Measurements from ENCODE around the gene STMN3. TPM values are rescaled to one million over a fixed set of nuclear protein-coding genes. Genes with fewer than 3 reads are reported as not detected.
A peak's percentile ranks its signal among the peaks of the same experiment; 100 is the strongest.

STMN3 gene
- total and polyA plus RNA-seq, 5 donors from 2014 or later = 11.7 to 64.6 (median 13.2) TPM

- no peak for ATAC-seq (ENCODE audit: low read depth in 2 of 2)
- Histone ChIP-seq H3K27ac (ENCODE audit: insufficient read depth, low read length, poor library complexity, severe bottlenecking) (no peak overlapping the region), H3K9me3 (ENCODE audit: control insufficient read depth in 2 of 2, low read length in 2 of 2) (no peaks in the 10 kb centered on the region), H3K36me3 (ENCODE audit: control insufficient read depth, insufficient read depth, low read length) (peaks cover 33% of the 10 kb centered on the region), H3K4me3 (ENCODE audit: low read depth, low read length) (no peak overlapping the region), H3K27me3 (ENCODE audit: control insufficient read depth, insufficient read depth, low read length) (no peaks in the 10 kb centered on the region), H3K4me1 (ENCODE audit: control insufficient read depth, insufficient read depth, low read length, poor library complexity, severe bottlenecking) (no peaks in the 10 kb centered on the region)
- Mint-ChIP-seq H3K27ac (no peak overlapping the region), H3K9me3 (peaks cover 0 to 2% (median 0%) of the 10 kb centered on the region in 7 donors), H3K4me3 (no peak overlapping the region), H3K27me3 (no peaks in the 10 kb centered on the region), H3K4me1 (peaks cover 0 to 19% (median 4%) of the 10 kb centered on the region in 4 donors), H3K36me3 (peaks cover 17% of the 10 kb centered on the region)
- DNase-seq = no peak
Measured at GRCh38 chr20:63591786-63592355, 61.4 kb downstream of the STMN3 start.

GRCh38 chr20:63591147-63591533, 62.1 kb downstream of the STMN3 start:
- Histone ChIP-seq H3K4me1 (ENCODE audit: control insufficient read depth, insufficient read depth, low read length, poor library complexity, severe bottlenecking) (no peaks in the 10 kb centered on the region), H3K27ac (ENCODE audit: insufficient read depth, low read length, poor library complexity, severe bottlenecking) (no peak overlapping the region), H3K4me3 (ENCODE audit: low read depth, low read length) (no peak overlapping the region), H3K9me3 (ENCODE audit: control insufficient read depth in 2 of 2, low read length in 2 of 2) (no peaks in the 10 kb centered on the region), H3K27me3 (ENCODE audit: control insufficient read depth, insufficient read depth, low read length) (no peaks in the 10 kb centered on the region), H3K36me3 (ENCODE audit: control insufficient read depth, insufficient read depth, low read length) (peaks cover 33% of the 10 kb centered on the region)
- Mint-ChIP-seq H3K27me3 (no peaks in the 10 kb centered on the region), H3K4me3 (no peak overlapping the region), H3K9me3 (peaks cover 0 to 2% (median 0%) of the 10 kb centered on the region in 7 donors), H3K36me3 (peaks cover 17% of the 10 kb centered on the region), H3K27ac (peak overlapping the region in 2 of 3 donors; percentile 51 to 63), H3K4me1 (peaks cover 0 to 19% (median 4%) of the 10 kb centered on the region in 4 donors)
- DNase-seq (no peak), ATAC-seq (ENCODE audit: low read depth in 2 of 2) (no peak)

GRCh38 chr20:63590218-63591146, 62.7 kb downstream of the STMN3 start:
- H3K4me1 ChIP-seq (ENCODE audit: control insufficient read depth, insufficient read depth, low read length, poor library complexity, severe bottlenecking) = no peaks in the 10 kb centered on the region
- H3K27ac ChIP-seq (ENCODE audit: insufficient read depth, low read length, poor library complexity, severe bottlenecking) = no peak overlapping the region
- DNase-seq (no peak), ATAC-seq (ENCODE audit: low read depth in 2 of 2) (no peak)
- Mint-ChIP-seq H3K9me3 (peaks cover 0 to 2% (median 0%) of the 10 kb centered on the region in 7 donors), H3K27ac (peak overlapping the region in 2 of 3 donors; percentile 51 to 63), H3K36me3 (peaks cover 17% of the 10 kb centered on the region), H3K4me1 (peaks cover 0 to 19% (median 4%) of the 10 kb centered on the region in 4 donors), H3K27me3 (no peaks in the 10 kb centered on the region), H3K4me3 (no peak overlapping the region)
- H3K4me3 ChIP-seq (ENCODE audit: low read depth, low read length) = no peak overlapping the region
- no peaks in the 10 kb centered on the region for H3K27me3 ChIP-seq (ENCODE audit: control insufficient read depth, insufficient read depth, low read length)
- no peaks in the 10 kb centered on the region for H3K9me3 ChIP-seq (ENCODE audit: control insufficient read depth in 2 of 2, low read length in 2 of 2)
- peaks cover 33% of the 10 kb centered on the region for H3K36me3 ChIP-seq (ENCODE audit: control insufficient read depth, insufficient read depth, low read length)

Other genes with a start within 250 kb of the STMN3 start
- 0.89 TPM for gene KCNQ2, start 180.8 kb downstream of the STMN3 start, total RNA-seq
- gene KCNQ2, start 180.8 kb downstream of the STMN3 start, polyA plus RNA-seq = 1 to 10 TPM in 1 of 4 donors, under 1 TPM in 1, not detected in 2; 0.77 to 1.1 TPM
- gene EEF1A2, start 154.3 kb downstream of the STMN3 start, total RNA-seq = 2.1 TPM
- gene EEF1A2, start 154.3 kb downstream of the STMN3 start, polyA plus RNA-seq = under 1 TPM in 3 of 4 donors, not detected in 1; 0.10 to 0.56 (median 0.11) TPM
- 155 TPM for gene PPDPF, start 132.7 kb downstream of the STMN3 start, total RNA-seq
- 100 to 1,000 TPM in 1 of 4 donors, 10 to 100 TPM in 3; 75.8 to 110 (median 85.2) TPM for gene PPDPF, start 132.7 kb downstream of the STMN3 start, polyA plus RNA-seq
- gene PTK6, start 116.0 kb downstream of the STMN3 start, total RNA-seq = 0.20 TPM
- under 1 TPM in 3 of 4 donors, not detected in 1; 0.15 to 0.21 (median 0.19) TPM for gene PTK6, start 116.0 kb downstream of the STMN3 start, polyA plus RNA-seq
- not detected for gene SRMS, start 105.7 kb downstream of the STMN3 start, total RNA-seq
- not detected for gene SRMS, start 105.7 kb downstream of the STMN3 start, polyA plus RNA-seq
- gene FNDC11, start 99.3 kb downstream of the STMN3 start, total RNA-seq = 1.5 TPM
- gene FNDC11, start 99.3 kb downstream of the STMN3 start, polyA plus RNA-seq = under 1 TPM; 0.07 to 0.94 (median 0.18) TPM
- gene HELZ2, start 79.2 kb downstream of the STMN3 start, total RNA-seq = 124 TPM
- 1 to 10 TPM; 5.8 to 8.9 (median 7.1) TPM for gene HELZ2, start 79.2 kb downstream of the STMN3 start, polyA plus RNA-seq
- 21.9 TPM for gene GMEB2, start 26.3 kb downstream of the STMN3 start, total RNA-seq
- 10 to 100 TPM in 2 of 4 donors, 1 to 10 TPM in 2; 8.3 to 10.5 (median 9.4) TPM for gene GMEB2, start 26.3 kb downstream of the STMN3 start, polyA plus RNA-seq
- 38.3 TPM for gene RTEL1, start 4.9 kb upstream of the STMN3 start, total RNA-seq
- gene RTEL1, start 4.9 kb upstream of the STMN3 start, polyA plus RNA-seq = 1 to 10 TPM; 1.8 to 3.7 (median 2.7) TPM
- gene TNFRSF6B, start 43.2 kb upstream of the STMN3 start, total RNA-seq = not detected
- not detected for gene TNFRSF6B, start 43.2 kb upstream of the STMN3 start, polyA plus RNA-seq
- gene ARFRP1, start 54.6 kb upstream of the STMN3 start, total RNA-seq = 51.6 TPM
- 10 to 100 TPM; 56.6 to 65.7 (median 63.1) TPM for gene ARFRP1, start 54.6 kb upstream of the STMN3 start, polyA plus RNA-seq
- gene ZGPAT, start 54.6 kb upstream of the STMN3 start, total RNA-seq = 51.5 TPM
- 10 to 100 TPM; 34.0 to 43.2 (median 40.3) TPM for gene ZGPAT, start 54.6 kb upstream of the STMN3 start, polyA plus RNA-seq
- 237 TPM for gene LIME1, start 83.2 kb upstream of the STMN3 start, total RNA-seq
- gene LIME1, start 83.2 kb upstream of the STMN3 start, polyA plus RNA-seq = 100 to 1,000 TPM; 338 to 547 (median 430) TPM
- gene SLC2A4RG, start 86.4 kb upstream of the STMN3 start, total RNA-seq = 110 TPM
- 1 to 10 TPM; 2.9 to 7.7 (median 4.5) TPM for gene SLC2A4RG, start 86.4 kb upstream of the STMN3 start, polyA plus RNA-seq
- 0.49 TPM for gene ZBTB46, start 177.8 kb upstream of the STMN3 start, total RNA-seq
- gene ZBTB46, start 177.8 kb upstream of the STMN3 start, polyA plus RNA-seq = under 1 TPM in 2 of 4 donors, not detected in 2; 0.03 to 0.09 TPM
- gene ABHD16B, start 208.1 kb upstream of the STMN3 start, total RNA-seq = not detected
- under 1 TPM in 1 of 4 donors, not detected in 3; 0.21 TPM for gene ABHD16B, start 208.1 kb upstream of the STMN3 start, polyA plus RNA-seq
- gene TPD52L2, start 211.8 kb upstream of the STMN3 start, total RNA-seq = 33.7 TPM
- 10 to 100 TPM; 69.0 to 72.1 (median 69.9) TPM for gene TPD52L2, start 211.8 kb upstream of the STMN3 start, polyA plus RNA-seq
- 34.9 TPM for gene DNAJC5, start 241.7 kb upstream of the STMN3 start, total RNA-seq
- 1 to 10 TPM; 5.0 to 7.0 (median 5.8) TPM for gene DNAJC5, start 241.7 kb upstream of the STMN3 start, polyA plus RNA-seq

Measured in CD4-positive, CD25-positive, alpha-beta regulatory T cell (primary cell).